ENCODE results near the gene ARMC8.

The ARMC8 gene

DNA sequence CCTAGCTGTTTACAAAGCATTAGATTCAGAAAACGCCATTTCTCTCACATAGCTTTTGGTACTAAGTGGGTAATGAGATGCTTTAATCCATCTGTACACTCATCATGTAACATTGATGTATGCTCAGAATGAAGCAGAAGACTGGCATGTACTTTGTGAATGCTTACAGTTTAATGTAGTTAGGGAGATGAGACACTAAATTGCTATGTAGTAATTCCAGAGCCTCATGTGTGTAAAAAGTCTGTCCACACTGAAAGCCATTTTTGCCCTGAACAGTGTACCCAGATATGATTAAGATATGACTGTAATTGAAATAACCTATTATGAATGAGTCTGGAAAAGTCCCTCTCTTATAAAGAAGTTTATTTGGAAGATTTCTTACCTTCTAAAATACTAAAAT lies 66.5 kb downstream of the ARMC8 start:
- Histone ChIP-seq H3K27ac (ENCODE audit: low read length) (no peak overlapping the region), H3K4me3 (ENCODE audit: low read depth in 1 of 2, low read length in 2 of 2) (no peak overlapping the region), H3K36me3 (ENCODE audit: control insufficient read depth in 1 of 2, insufficient read depth in 2 of 2, low read length in 2 of 2) (peaks cover 5% of the 10 kb centered on the region in 2 donors)

DNA sequence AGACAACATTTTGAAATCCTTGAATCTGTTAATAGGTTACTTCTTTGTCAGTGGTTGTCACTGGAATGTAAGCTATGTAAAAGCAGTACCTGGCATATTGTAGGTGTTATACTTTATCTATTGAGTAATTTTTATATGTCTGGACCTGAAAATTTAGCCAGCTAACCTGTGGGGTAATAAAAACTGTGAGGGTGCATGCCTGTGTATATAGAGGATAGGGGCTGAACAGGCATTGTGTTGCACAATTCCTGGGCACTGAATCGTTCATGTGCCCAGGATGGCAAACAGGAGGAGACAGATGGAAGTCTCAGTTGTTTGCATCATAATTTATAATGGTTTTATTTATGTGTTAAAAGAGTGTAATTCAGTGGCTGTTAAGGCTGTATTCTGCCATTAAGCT lies 67.1 kb downstream of the ARMC8 start:
- H3K27me3 ChIP-seq (ENCODE audit: low read depth, low read length) = no peaks in the 10 kb centered on the region

More for the DNA sequence above, 66.5 kb downstream of the ARMC8 start:
- no peaks in the 10 kb centered on the region for H3K9me3 ChIP-seq (ENCODE audit: control insufficient read depth in 1 of 2, low read length in 2 of 2)
- no peaks in the 10 kb centered on the region for H3K4me1 ChIP-seq (ENCODE audit: control insufficient read depth in 1 of 2, insufficient read depth in 2 of 2, low read length in 2 of 2)
- H3K27me3 ChIP-seq (ENCODE audit: low read depth, low read length) = no peaks in the 10 kb centered on the region

DNA sequence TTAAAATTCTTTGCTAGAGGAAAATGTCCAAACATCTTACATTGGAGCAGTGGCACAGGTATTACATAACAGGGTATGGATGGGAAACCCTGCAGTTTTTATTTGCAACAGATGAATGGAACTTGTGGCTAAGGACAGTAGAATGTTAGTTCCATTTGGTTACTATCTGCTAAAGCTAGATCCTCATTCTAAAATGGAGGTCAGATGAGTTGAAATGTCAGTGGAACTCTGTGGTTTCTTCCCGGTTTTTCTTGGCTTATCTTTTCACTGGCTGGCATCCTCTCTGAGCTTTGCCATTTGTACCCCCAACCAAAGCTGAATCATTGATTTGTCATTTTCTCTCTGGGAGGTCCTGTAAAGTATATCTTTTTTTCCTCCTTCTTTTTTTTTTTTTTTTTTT lies 68.9 kb downstream of the ARMC8 start:
- Histone ChIP-seq H3K9me3 (ENCODE audit: control insufficient read depth in 1 of 2, low read length in 2 of 2) (no peaks in the 10 kb centered on the region), H3K27ac (ENCODE audit: low read length) (no peak overlapping the region), H3K36me3 (ENCODE audit: control insufficient read depth in 1 of 2, insufficient read depth in 2 of 2, low read length in 2 of 2) (peaks cover 9 to 16% of the 10 kb centered on the region in 2 donors), H3K27me3 (ENCODE audit: low read depth, low read length) (no peaks in the 10 kb centered on the region), H3K4me3 (ENCODE audit: low read depth in 1 of 2, low read length in 2 of 2) (no peak overlapping the region), H3K4me1 (ENCODE audit: control insufficient read depth in 1 of 2, insufficient read depth in 2 of 2, low read length in 2 of 2) (no peaks in the 10 kb centered on the region)

More for the DNA sequence above, 67.1 kb downstream of the ARMC8 start:
- H3K36me3 ChIP-seq (ENCODE audit: control insufficient read depth in 1 of 2, insufficient read depth in 2 of 2, low read length in 2 of 2) = peaks cover 9 to 11% of the 10 kb centered on the region in 2 donors
- H3K9me3 ChIP-seq (ENCODE audit: control insufficient read depth in 1 of 2, low read length in 2 of 2) = no peaks in the 10 kb centered on the region
- H3K4me3 ChIP-seq (ENCODE audit: low read depth in 1 of 2, low read length in 2 of 2) = no peak overlapping the region
- no peak overlapping the region for H3K27ac ChIP-seq (ENCODE audit: low read length)
- H3K4me1 ChIP-seq (ENCODE audit: control insufficient read depth in 1 of 2, insufficient read depth in 2 of 2, low read length in 2 of 2) = no peaks in the 10 kb centered on the region

DNA sequence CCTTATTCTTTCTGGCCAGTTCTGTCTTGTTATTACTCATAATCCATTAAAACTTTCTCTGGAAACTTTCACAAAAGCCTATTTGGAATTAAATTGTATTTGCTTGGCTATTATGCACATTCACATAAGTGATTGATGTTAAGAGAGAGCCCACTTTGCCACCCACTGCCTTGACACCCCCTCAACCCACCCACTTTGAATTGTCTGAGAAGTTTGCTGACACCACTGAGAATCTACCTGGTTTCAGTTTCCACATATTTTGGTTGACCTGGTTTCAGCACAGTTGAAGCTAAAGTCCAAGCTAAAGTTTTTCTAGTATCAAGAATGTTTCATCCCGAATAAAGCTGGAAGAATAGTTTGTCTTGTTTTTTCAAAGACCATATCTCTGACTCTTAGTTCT lies 70.9 kb downstream of the ARMC8 start:
- H3K27me3 ChIP-seq (ENCODE audit: low read depth, low read length) = no peaks in the 10 kb centered on the region
- H3K27ac ChIP-seq (ENCODE audit: low read length) = no peak overlapping the region
- peaks cover 5 to 12% of the 10 kb centered on the region in 2 donors for H3K36me3 ChIP-seq (ENCODE audit: control insufficient read depth in 1 of 2, insufficient read depth in 2 of 2, low read length in 2 of 2)
- no peaks in the 10 kb centered on the region for H3K9me3 ChIP-seq (ENCODE audit: control insufficient read depth in 1 of 2, low read length in 2 of 2)
- no peaks in the 10 kb centered on the region for H3K4me1 ChIP-seq (ENCODE audit: control insufficient read depth in 1 of 2, insufficient read depth in 2 of 2, low read length in 2 of 2)
- H3K4me3 ChIP-seq (ENCODE audit: low read depth in 1 of 2, low read length in 2 of 2) = no peak overlapping the region

DNA sequence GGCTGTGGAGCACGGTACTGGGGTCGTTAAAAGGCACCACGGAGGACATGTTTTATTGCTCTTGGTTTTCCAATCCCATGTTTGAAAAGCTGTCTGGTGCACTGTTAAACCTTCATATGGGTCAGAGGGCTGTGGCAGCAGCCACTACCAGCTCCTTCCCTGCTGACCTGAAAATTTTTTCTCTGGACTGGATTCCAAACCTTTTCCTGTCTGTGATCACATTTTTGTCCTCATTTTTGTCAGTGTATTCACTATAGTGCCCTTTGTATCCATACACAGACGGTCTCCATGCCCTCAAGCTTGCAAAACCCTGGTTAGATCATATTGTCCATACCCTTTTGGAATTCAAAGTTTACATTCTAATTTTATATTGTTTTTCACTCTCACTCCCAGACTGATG lies 72.0 kb downstream of the ARMC8 start:
- H3K4me1 ChIP-seq (ENCODE audit: control insufficient read depth in 1 of 2, insufficient read depth in 2 of 2, low read length in 2 of 2) = no peaks in the 10 kb centered on the region
- no peaks in the 10 kb centered on the region for H3K27me3 ChIP-seq (ENCODE audit: low read depth, low read length)
- H3K27ac ChIP-seq (ENCODE audit: low read length) = no peak overlapping the region
- no peak overlapping the region for H3K4me3 ChIP-seq (ENCODE audit: low read depth in 1 of 2, low read length in 2 of 2)
- H3K36me3 ChIP-seq (ENCODE audit: control insufficient read depth in 1 of 2, insufficient read depth in 2 of 2, low read length in 2 of 2) = peaks cover 5 to 20% of the 10 kb centered on the region in 2 donors
- no peaks in the 10 kb centered on the region for H3K9me3 ChIP-seq (ENCODE audit: control insufficient read depth in 1 of 2, low read length in 2 of 2)

DNA sequence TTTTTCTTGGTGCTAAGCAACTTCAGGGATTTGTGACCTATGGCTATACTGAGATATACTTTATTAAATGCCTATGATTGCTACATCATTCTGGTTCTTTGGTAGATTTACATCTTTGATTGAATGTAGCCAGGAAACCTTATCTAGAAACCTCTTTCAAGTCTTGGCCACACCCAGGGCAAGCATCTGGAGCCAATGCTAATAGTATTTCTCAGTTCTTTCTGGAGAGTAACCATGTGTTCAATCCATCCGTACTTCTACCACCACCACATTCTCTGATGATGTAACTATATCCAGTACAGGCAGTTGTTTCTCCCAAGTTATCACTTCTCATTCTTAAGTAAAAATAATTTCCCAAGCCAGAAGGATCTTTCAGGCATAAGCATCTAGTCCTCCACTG lies 73.5 kb downstream of the ARMC8 start:
- peaks cover 11 to 28% of the 10 kb centered on the region in 2 donors for H3K36me3 ChIP-seq (ENCODE audit: control insufficient read depth in 1 of 2, insufficient read depth in 2 of 2, low read length in 2 of 2)
- no peaks in the 10 kb centered on the region for H3K9me3 ChIP-seq (ENCODE audit: control insufficient read depth in 1 of 2, low read length in 2 of 2)
- H3K27me3 ChIP-seq (ENCODE audit: low read depth, low read length) = no peaks in the 10 kb centered on the region
- H3K4me3 ChIP-seq (ENCODE audit: low read depth in 1 of 2, low read length in 2 of 2) = no peak overlapping the region
- no peak overlapping the region for H3K27ac ChIP-seq (ENCODE audit: low read length)
- H3K4me1 ChIP-seq (ENCODE audit: control insufficient read depth in 1 of 2, insufficient read depth in 2 of 2, low read length in 2 of 2) = no peaks in the 10 kb centered on the region

DNA sequence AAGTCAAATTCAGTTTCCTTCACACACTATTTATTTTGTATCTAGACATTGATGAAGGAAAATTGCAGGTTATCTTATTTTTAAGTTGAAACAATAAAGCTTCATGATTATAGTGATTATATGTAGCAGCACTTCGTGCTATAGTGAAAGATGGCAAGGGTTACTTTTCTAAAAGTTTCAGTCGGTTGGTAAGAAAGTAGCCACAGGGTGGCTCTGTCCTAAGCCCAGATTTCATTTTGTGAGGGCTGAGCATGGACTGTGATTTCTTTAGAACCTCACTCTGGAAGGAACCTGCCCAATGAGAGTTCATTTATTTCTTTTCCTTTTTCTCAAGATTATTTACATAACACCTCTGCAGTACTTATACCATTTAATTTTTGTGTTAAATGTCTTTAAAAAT lies 76.0 kb downstream of the ARMC8 start:
- peaks cover 22 to 40% of the 10 kb centered on the region in 2 donors for H3K36me3 ChIP-seq (ENCODE audit: control insufficient read depth in 1 of 2, insufficient read depth in 2 of 2, low read length in 2 of 2)
- H3K27ac ChIP-seq (ENCODE audit: low read length) = no peak overlapping the region
- no peaks in the 10 kb centered on the region for H3K9me3 ChIP-seq (ENCODE audit: control insufficient read depth in 1 of 2, low read length in 2 of 2)
- H3K4me1 ChIP-seq (ENCODE audit: control insufficient read depth in 1 of 2, insufficient read depth in 2 of 2, low read length in 2 of 2) = no peaks in the 10 kb centered on the region
- no peak overlapping the region for H3K4me3 ChIP-seq (ENCODE audit: low read depth in 1 of 2, low read length in 2 of 2)
- no peaks in the 10 kb centered on the region for H3K27me3 ChIP-seq (ENCODE audit: low read depth, low read length)

DNA sequence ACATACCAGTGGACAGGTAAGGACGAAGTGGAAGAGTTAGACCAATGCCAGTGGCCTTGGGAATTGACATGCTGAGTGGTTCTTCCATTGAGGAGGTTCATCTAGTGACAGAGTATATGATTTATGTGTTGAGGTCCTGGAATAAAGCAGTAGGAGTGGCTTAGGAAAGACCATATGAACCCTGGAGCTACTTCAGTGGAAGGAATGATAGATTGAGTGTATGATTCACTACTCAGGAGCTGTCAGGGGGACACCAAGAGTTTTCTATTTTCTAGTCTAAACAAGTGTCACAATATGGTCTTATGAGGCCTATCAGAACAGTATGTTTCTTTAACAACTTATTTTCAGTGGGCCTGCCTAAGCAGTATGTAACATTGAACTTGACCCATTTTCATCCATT lies 78.6 kb downstream of the ARMC8 start:
- Histone ChIP-seq H3K4me3 (ENCODE audit: low read depth in 1 of 2, low read length in 2 of 2) (no peak overlapping the region), H3K4me1 (ENCODE audit: control insufficient read depth in 1 of 2, insufficient read depth in 2 of 2, low read length in 2 of 2) (no peaks in the 10 kb centered on the region), H3K9me3 (ENCODE audit: control insufficient read depth in 1 of 2, low read length in 2 of 2) (no peaks in the 10 kb centered on the region), H3K27me3 (ENCODE audit: low read depth, low read length) (no peaks in the 10 kb centered on the region), H3K27ac (ENCODE audit: low read length) (no peak overlapping the region), H3K36me3 (ENCODE audit: control insufficient read depth in 1 of 2, insufficient read depth in 2 of 2, low read length in 2 of 2) (peaks cover 23 to 35% of the 10 kb centered on the region in 2 donors)

DNA sequence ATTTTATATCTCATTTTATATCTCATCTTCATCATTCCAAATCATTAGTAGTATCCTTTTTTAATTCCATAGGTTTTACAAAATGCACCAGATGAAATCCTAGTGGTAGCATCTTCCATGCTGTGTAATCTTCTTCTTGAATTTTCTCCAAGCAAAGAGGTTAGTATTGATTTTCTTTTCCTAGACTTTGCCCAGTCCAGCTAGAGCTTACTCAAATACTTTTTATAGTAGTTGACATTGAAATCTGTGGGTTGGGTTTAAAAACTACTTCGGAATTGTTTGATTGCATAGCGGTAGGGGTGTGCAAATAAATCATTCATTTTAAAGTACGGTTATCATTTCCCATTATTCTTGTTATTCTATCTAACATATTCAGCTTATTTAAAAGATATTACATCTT lies 80.0 kb downstream of the ARMC8 start:
- Histone ChIP-seq H3K9me3 (ENCODE audit: control insufficient read depth in 1 of 2, low read length in 2 of 2) (no peaks in the 10 kb centered on the region), H3K4me1 (ENCODE audit: control insufficient read depth in 1 of 2, insufficient read depth in 2 of 2, low read length in 2 of 2) (no peaks in the 10 kb centered on the region), H3K4me3 (ENCODE audit: low read depth in 1 of 2, low read length in 2 of 2) (no peak overlapping the region), H3K36me3 (ENCODE audit: control insufficient read depth in 1 of 2, insufficient read depth in 2 of 2, low read length in 2 of 2) (peaks cover 34 to 37% of the 10 kb centered on the region in 2 donors), H3K27me3 (ENCODE audit: low read depth, low read length) (no peaks in the 10 kb centered on the region), H3K27ac (ENCODE audit: low read length) (no peak overlapping the region)

DNA sequence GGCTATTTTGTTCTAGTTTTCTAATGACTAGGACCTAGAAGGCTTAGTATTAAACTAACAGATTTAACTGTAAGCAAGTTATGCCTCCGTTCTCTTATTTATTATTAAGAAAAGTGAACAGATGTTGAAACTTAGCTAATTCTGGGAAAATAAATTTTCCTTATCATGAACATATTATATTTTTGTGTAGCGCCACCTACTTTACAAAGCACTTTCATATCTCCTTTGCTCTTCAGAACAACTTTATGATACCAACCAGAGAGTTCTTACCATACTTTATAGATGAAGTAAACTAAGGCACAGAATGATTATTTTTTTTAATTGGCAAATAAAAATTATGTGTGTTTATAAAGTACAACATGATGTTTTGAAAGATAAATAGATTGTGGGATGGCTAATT lies 83.1 kb downstream of the ARMC8 start:
- peaks cover 54 to 56% of the 10 kb centered on the region in 2 donors for H3K36me3 ChIP-seq (ENCODE audit: control insufficient read depth in 1 of 2, insufficient read depth in 2 of 2, low read length in 2 of 2)
- H3K27ac ChIP-seq (ENCODE audit: low read length) = no peak overlapping the region
- no peak overlapping the region for H3K4me3 ChIP-seq (ENCODE audit: low read depth in 1 of 2, low read length in 2 of 2)
- H3K27me3 ChIP-seq (ENCODE audit: low read depth, low read length) = no peaks in the 10 kb centered on the region
- no peaks in the 10 kb centered on the region for H3K9me3 ChIP-seq (ENCODE audit: control insufficient read depth in 1 of 2, low read length in 2 of 2)
- H3K4me1 ChIP-seq (ENCODE audit: control insufficient read depth in 1 of 2, insufficient read depth in 2 of 2, low read length in 2 of 2) = no peaks in the 10 kb centered on the region

DNA sequence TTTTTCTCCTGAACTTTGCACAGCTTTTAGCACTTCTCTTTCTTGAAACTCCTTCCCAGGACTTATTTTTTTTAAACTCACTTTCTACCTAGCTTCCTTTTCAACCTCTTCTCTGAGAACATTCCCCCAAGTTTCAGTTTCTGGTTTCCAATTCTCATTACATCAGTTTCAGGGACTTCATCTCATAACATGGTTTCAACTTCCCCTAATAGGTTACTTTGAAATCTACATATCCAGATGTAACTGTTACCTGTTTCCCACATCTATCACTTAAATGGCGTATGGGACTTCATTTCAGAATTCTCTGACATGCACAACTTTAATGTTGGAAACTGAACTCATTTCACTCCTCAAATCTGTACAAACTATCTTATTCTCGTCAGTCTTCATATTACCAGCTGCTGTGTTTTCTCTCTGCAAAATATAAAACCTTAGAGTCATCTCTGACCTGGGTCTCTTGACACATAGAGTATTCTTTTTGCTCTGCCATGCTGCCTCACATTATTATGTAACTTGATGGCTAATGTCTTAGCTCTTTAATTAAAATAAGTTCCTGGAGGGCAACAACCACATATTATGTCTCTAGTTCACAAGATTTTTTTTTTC lies 84.2 kb downstream of the ARMC8 start:
- Histone ChIP-seq H3K9me3 (ENCODE audit: control insufficient read depth in 1 of 2, low read length in 2 of 2) (no peaks in the 10 kb centered on the region), H3K36me3 (ENCODE audit: control insufficient read depth in 1 of 2, insufficient read depth in 2 of 2, low read length in 2 of 2) (peaks cover 52% of the 10 kb centered on the region in 2 donors), H3K27ac (ENCODE audit: low read length) (no peak overlapping the region), H3K4me1 (ENCODE audit: control insufficient read depth in 1 of 2, insufficient read depth in 2 of 2, low read length in 2 of 2) (no peaks in the 10 kb centered on the region), H3K4me3 (ENCODE audit: low read depth in 1 of 2, low read length in 2 of 2) (no peak overlapping the region), H3K27me3 (ENCODE audit: low read depth, low read length) (no peaks in the 10 kb centered on the region)

DNA sequence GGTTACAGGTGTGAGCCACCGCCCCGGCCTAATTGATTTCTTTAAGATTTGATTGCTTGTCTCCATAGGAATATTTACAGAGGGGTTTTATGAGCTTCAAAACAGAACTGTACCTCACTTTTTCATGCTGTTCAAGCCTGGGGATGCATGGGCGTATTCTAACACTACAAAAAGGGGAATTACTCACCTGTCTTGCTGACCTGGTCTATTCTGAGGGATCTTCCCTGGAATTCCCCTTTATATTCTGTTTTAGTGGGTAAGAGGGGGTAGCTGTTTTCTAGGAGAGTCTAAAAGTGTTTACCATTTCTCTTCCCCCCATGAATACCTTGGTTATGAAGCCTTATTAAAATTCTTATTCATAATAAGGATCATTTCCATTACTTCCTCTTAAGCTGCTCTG lies 94.5 kb downstream of the ARMC8 start:
- no peak overlapping the region for H3K27ac ChIP-seq (ENCODE audit: low read length)
- H3K4me3 ChIP-seq (ENCODE audit: low read depth in 1 of 2, low read length in 2 of 2) = no peak overlapping the region
- no peaks in the 10 kb centered on the region for H3K27me3 ChIP-seq (ENCODE audit: low read depth, low read length)
- H3K36me3 ChIP-seq (ENCODE audit: control insufficient read depth in 1 of 2, insufficient read depth in 2 of 2, low read length in 2 of 2) = peaks cover 16 to 42% of the 10 kb centered on the region in 2 donors
- no peaks in the 10 kb centered on the region for H3K4me1 ChIP-seq (ENCODE audit: control insufficient read depth in 1 of 2, insufficient read depth in 2 of 2, low read length in 2 of 2)
- no peaks in the 10 kb centered on the region for H3K9me3 ChIP-seq (ENCODE audit: control insufficient read depth in 1 of 2, low read length in 2 of 2)

All from muscle layer of duodenum (tissue), 2 donors.